ENCODE results near the gene EAF2.

The EAF2 gene

DNA sequence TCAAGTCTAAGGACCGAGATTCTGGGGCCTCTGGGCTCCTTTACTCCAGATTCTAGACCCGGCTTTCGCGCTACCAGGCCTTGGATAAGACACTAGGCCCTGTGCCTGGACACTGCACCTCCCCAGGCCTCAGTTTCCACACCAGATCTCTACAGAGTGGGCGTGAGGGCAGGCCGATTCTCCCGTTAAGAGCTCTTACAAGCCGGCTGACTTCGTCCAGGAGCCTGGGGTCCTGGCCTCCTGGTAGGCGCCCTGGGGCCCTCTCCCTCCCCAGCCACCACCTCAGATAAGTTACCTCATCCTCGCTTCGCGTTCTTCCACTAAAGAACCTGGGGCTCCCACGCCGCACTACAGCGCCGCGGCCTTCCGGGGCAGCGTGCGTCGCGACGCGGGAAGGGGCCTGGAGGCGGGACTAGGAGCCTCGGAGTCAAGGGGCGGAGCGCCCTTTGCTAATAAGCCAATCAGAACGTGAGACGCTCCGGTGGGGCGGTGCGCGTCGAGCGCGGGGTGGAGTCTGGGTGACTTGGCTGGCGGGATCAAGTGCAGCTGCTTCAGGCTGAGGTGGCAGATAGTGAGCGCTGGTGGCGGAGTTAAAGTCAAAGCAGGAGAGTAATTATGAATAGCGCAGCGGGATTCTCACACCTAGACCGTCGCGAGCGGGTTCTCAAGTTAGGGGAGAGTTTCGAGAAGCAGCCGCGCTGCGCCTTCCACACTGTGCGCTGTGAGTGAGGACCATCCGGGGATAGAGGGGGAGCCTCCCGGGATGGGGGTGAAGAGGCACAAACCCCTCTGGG lies at the start of gene EAF2, which contains the start of gene IQCB1:
TSS of gene EAF2 (plus strand) at position 539 of the 794 bp plus-strand sequence. CDS start at position 616, 77 bp downstream.
TSS of gene IQCB1 (minus strand) at position 390 of the 794 bp plus-strand sequence. CDS start 6,100 bp downstream, outside the sequence.
- H3K27ac ChIP-seq = peak within 1 kb of the TSS; percentile 53
- no peak for TF ChIP-seq ZFX (IDR thresholded peaks at IDR 0.05; ENCODE audit: borderline replicate concordance)
- TF ChIP-seq, protein P1, sequence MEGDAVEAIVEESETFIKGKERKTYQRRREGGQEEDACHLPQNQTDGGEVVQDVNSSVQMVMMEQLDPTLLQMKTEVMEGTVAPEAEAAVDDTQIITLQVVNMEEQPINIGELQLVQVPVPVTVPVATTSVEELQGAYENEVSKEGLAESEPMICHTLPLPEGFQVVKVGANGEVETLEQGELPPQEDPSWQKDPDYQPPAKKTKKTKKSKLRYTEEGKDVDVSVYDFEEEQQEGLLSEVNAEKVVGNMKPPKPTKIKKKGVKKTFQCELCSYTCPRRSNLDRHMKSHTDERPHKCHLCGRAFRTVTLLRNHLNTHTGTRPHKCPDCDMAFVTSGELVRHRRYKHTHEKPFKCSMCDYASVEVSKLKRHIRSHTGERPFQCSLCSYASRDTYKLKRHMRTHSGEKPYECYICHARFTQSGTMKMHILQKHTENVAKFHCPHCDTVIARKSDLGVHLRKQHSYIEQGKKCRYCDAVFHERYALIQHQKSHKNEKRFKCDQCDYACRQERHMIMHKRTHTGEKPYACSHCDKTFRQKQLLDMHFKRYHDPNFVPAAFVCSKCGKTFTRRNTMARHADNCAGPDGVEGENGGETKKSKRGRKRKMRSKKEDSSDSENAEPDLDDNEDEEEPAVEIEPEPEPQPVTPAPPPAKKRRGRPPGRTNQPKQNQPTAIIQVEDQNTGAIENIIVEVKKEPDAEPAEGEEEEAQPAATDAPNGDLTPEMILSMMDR (IDR thresholded peaks at IDR 0.05) = peak; percentile 22

DNA sequence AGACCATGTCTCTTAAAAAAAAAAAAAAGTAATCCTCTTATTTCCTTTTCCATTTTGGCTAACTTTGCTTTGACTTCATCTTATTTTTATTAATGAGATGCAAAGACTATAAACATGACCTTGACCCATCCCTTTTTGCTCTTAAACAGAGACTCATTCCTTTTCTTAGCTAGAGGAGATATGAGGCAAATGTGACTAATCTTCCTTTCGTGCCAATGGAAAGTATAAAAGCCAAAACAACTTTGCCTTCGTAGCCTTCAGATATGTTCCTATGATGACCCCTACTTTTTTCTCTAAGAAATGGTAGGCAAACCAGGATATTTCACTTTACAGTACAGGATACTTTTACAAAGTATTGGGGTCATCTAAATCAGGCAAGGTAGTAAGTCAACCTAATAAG lies 48.5 kb upstream of the EAF2 start:
- no peak overlapping the region for H3K27ac ChIP-seq
- TF ChIP-seq, protein P1 (IDR thresholded peaks at IDR 0.05) = no peak
- no peak for TF ChIP-seq ZFX (IDR thresholded peaks at IDR 0.05; ENCODE audit: borderline replicate concordance)

DNA sequence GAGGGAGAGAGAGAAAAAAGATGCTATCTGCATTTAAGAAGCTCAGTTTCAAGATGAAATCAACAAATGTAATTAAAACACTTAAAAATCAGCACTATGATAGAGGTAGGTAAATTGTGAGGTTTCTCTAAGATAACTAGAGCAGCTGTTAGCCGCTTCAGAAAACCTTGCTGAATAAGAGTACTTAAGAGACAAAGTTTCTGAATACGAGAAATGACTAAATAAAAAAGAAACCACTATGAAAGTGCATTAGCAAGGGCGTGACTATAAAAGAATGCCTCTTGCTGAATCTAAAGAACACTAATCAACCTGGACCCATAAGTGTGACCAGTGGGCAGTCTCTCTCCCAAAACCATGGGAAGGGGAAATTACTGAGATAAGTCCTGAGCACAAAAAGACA lies 41.9 kb upstream of the EAF2 start:
- no peak for TF ChIP-seq ZFX (IDR thresholded peaks at IDR 0.05; ENCODE audit: borderline replicate concordance)
- TF ChIP-seq, protein P1 (IDR thresholded peaks at IDR 0.05) = no peak
- H3K27ac ChIP-seq = no peak overlapping the region

DNA sequence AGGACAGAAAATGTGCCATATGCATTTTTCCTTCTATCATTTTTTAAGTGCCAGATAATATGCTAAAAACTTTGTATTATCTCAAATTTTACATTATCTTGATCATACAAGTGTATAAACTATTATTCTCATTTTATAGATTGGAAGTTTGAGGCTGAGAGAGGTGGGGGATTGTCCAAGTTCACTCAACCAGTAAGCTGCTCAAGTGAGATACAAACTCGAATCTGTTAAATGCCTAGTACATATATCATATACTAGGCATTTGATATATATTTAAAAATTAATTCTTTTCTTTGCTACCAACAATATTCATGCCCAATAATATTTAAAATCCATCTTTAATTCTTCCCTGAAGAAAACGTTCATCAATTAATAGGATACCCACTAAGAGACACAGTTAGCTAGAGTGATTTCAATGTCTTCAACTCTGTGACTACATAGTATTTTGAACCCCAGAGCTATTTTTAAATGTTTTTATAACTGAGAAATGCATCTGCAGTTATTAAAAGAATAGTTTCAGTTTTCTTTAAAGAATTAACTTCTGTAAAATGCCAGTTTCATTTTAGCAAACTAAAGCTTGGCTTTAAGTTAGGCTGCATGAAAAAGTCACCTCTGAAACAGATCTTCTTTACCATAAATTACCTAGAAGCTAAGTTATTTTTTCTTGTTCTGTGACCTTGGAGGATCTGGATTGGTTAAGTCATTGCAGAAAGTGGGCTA lies 40.6 kb upstream of the EAF2 start:
- H3K27ac ChIP-seq = no peak overlapping the region
- TF ChIP-seq, protein P1 (IDR thresholded peaks at IDR 0.05) = no peak
- no peak for TF ChIP-seq ZFX (IDR thresholded peaks at IDR 0.05; ENCODE audit: borderline replicate concordance)

DNA sequence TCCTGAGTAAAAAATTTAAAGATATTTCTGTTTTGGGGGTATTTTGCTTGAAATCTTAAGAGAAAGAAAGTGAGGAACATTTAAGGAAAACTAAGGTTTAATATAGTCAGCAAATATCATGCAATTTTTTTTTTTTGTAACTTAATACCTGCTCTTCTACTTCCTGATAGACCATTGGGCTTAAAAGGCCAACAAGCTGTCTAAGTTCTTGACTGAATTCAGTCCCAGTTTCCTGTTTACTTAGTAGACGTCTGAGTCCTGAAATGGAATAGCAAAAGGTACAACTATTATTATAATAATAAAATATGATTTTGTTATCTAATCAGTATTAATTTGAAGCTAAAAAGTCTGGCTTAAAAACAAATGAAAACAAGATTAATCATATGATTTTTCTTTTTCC lies 38.0 kb upstream of the EAF2 start:
- no peak overlapping the region for H3K27ac ChIP-seq
- TF ChIP-seq, protein P1 (IDR thresholded peaks at IDR 0.05) = no peak
- no peak for TF ChIP-seq ZFX (IDR thresholded peaks at IDR 0.05; ENCODE audit: borderline replicate concordance)

DNA sequence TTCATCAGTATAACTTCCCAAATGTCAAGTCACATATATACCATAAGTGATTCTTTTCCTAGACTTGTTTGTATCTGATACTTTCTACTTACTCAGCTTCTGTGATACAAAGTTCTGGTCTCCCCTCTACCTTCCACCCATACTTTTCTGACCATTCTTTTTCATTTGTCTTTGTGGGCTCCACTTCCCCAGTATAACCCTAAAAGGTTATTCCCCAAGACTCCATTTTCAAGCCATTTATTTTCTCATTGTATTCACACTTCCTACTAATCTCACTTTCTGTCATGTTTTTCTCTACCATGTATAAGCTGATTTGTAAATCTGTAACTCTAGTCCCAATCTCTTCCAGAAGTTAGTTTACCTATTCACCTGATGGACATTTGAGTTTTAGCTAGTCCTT lies 34.1 kb upstream of the EAF2 start:
- TF ChIP-seq, protein P1 (IDR thresholded peaks at IDR 0.05) = no peak
- TF ChIP-seq ZFX (IDR thresholded peaks at IDR 0.05; ENCODE audit: borderline replicate concordance) = no peak
- H3K27ac ChIP-seq = no peak overlapping the region
